ENCODE data around the gene RAD23A.
A peak's percentile ranks its signal among the peaks of the same experiment; 100 is the strongest.

RAD23A gene

DNA sequence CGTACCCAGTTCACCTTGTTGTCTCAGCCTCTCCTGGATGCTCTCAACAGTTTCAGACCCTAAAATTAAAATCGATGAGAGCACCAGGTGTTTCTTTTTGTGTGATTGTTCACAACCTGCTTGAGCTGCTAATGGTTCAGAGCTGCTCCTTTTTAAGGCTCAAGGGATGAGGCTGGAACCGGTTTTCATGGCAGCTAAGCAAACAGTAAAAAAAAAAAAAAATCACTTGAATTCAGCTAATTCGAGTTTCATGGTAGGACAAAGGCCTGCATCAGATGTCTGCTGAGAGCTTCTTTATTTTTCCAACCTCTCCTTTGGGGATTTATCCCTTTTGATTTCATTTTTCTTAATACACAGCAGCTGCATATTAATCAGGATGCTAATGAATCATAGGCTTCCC is 33.1 kb upstream of the RAD23A start:
- TF ChIP-seq NFIC (IDR thresholded peaks at IDR 0.05): no peak
- no peak for TF ChIP-seq EGR1 (IDR thresholded peaks at IDR 0.05)
- no peak for TF ChIP-seq CREB1 (IDR thresholded peaks at IDR 0.05; ENCODE audit: low read depth)
- no peak for TF ChIP-seq TCF12 (IDR thresholded peaks at IDR 0.05; ENCODE audit: low read depth)
- TF ChIP-seq CEBPB (IDR thresholded peaks at IDR 0.05): no peak
- TF ChIP-seq TEAD4 (IDR thresholded peaks at IDR 0.05): no peak
- TF ChIP-seq, protein P1, sequence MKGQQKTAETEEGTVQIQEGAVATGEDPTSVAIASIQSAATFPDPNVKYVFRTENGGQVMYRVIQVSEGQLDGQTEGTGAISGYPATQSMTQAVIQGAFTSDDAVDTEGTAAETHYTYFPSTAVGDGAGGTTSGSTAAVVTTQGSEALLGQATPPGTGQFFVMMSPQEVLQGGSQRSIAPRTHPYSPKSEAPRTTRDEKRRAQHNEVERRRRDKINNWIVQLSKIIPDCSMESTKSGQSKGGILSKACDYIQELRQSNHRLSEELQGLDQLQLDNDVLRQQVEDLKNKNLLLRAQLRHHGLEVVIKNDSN (IDR thresholded peaks at IDR 0.05): no peak
- no peak for TF ChIP-seq FOXM1 (IDR thresholded peaks at IDR 0.05; ENCODE audit: borderline replicate concordance, low read depth)
- TF ChIP-seq, protein P2, sequence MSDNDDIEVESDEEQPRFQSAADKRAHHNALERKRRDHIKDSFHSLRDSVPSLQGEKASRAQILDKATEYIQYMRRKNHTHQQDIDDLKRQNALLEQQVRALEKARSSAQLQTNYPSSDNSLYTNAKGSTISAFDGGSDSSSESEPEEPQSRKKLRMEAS (IDR thresholded peaks at IDR 0.05): no peak
- TF ChIP-seq, protein P3, sequence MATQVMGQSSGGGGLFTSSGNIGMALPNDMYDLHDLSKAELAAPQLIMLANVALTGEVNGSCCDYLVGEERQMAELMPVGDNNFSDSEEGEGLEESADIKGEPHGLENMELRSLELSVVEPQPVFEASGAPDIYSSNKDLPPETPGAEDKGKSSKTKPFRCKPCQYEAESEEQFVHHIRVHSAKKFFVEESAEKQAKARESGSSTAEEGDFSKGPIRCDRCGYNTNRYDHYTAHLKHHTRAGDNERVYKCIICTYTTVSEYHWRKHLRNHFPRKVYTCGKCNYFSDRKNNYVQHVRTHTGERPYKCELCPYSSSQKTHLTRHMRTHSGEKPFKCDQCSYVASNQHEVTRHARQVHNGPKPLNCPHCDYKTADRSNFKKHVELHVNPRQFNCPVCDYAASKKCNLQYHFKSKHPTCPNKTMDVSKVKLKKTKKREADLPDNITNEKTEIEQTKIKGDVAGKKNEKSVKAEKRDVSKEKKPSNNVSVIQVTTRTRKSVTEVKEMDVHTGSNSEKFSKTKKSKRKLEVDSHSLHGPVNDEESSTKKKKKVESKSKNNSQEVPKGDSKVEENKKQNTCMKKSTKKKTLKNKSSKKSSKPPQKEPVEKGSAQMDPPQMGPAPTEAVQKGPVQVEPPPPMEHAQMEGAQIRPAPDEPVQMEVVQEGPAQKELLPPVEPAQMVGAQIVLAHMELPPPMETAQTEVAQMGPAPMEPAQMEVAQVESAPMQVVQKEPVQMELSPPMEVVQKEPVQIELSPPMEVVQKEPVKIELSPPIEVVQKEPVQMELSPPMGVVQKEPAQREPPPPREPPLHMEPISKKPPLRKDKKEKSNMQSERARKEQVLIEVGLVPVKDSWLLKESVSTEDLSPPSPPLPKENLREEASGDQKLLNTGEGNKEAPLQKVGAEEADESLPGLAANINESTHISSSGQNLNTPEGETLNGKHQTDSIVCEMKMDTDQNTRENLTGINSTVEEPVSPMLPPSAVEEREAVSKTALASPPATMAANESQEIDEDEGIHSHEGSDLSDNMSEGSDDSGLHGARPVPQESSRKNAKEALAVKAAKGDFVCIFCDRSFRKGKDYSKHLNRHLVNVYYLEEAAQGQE (IDR thresholded peaks at IDR 0.05; ENCODE audit: low read depth): no peak
- no peak for TF ChIP-seq EP300 (IDR thresholded peaks at IDR 0.05; ENCODE audit: borderline replicate concordance)

DNA sequence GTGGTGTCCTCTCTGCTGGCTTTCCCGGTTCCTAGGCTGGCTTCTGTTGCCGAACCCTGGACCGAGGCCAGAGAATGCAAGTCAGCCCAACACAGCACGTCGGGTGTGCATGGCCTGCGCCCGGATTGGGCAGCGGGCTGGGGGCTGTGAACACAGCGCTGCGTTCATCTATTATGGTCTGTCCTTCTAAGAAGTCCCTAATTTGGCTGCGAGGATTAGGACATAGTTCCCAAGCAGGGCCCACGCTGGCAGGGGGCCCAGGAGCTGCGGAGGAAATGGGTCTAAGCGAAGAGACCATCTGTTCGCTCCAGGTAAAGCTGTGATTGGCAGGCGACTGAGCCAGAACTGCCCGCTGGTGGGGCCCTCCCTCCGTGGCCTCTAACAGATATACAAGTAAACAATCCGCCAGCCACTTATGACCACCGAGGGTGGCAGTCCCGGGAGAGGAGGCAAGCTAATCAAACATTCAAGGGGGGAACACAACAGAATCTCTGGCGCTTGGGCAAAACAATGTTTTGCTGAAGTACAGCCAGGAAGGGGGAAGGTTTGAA is 32.6 kb upstream of the RAD23A start:
- TF ChIP-seq, protein P2 (IDR thresholded peaks at IDR 0.05): no peak
- TF ChIP-seq TCF12 (IDR thresholded peaks at IDR 0.05; ENCODE audit: low read depth) (0 out of 2 replicates have a peak, but pooled peaks have one; percentile 37), EP300 (IDR thresholded peaks at IDR 0.05; ENCODE audit: borderline replicate concordance) (no peak), TAF1 (IDR thresholded peaks at IDR 0.05; ENCODE audit: low read depth) (peak; percentile 15; the same call in 1 of the 2 replicates), ZBTB7A (IDR thresholded peaks at IDR 0.05; ENCODE audit: low read depth) (0 out of 2 replicates have a peak, but pooled peaks have one; percentile 40), TEAD4 (IDR thresholded peaks at IDR 0.05) (peak; percentile 35), FOXM1 (IDR thresholded peaks at IDR 0.05; ENCODE audit: borderline replicate concordance, low read depth) (no peak), NFIC (IDR thresholded peaks at IDR 0.05) (peak; percentile 77)
- TF ChIP-seq, protein P1 (IDR thresholded peaks at IDR 0.05): no peak

DNA sequence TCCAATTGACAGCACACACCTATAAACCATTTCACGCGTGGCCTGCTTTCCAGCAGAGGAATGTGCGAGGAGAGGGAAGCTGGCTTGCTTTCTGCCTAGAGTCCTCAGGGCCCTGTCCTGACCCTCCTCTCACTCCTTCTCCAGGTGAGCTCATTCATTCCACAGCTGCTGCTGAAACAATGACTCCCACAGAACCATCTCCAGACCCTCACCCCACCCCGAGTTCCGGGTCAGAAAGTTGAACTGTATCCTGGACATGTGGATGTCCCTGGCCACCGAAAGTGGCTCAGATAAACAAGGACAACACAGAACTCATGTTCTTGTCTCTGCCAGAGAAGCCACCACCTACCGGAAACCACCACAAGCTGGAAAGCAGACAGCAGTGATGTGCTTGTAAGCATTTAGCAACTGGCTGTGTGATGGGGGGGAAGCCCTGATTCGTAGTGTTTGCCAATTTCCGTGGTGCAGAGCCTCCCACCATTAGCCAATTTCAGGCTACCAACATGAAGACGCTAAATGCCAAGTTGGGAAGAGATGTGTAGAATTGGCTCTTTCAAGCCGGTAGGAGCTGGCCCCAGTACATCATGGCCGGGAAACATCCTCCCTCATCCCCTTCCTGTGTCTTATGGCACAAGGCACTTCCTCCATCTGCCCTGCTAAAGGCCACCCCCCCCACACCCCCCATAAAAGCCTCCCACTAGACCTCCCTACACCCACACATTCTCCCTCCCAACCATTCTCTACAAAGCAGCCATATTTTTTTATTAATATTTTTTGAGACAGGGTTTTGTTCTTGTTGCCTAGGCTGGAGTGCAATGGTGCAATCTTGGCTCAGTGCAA is 31.6 kb upstream of the RAD23A start:
- TF ChIP-seq TAF1 (IDR thresholded peaks at IDR 0.05; ENCODE audit: low read depth): no peak
- no peak for TF ChIP-seq TEAD4 (IDR thresholded peaks at IDR 0.05)
- no peak for TF ChIP-seq TCF12 (IDR thresholded peaks at IDR 0.05; ENCODE audit: low read depth)
- TF ChIP-seq CEBPB (IDR thresholded peaks at IDR 0.05): no peak
- TF ChIP-seq YY1 (IDR thresholded peaks at IDR 0.05; ENCODE audit: low read depth): no peak
- no peak for TF ChIP-seq CREB1 (IDR thresholded peaks at IDR 0.05; ENCODE audit: low read depth)
- TF ChIP-seq, protein P3 (IDR thresholded peaks at IDR 0.05; ENCODE audit: low read depth): no peak
- TF ChIP-seq EGR1 (IDR thresholded peaks at IDR 0.05): no peak
- no peak for TF ChIP-seq EP300 (IDR thresholded peaks at IDR 0.05; ENCODE audit: borderline replicate concordance)
- TF ChIP-seq, protein P1 (IDR thresholded peaks at IDR 0.05): no peak
- TF ChIP-seq, protein P2 (IDR thresholded peaks at IDR 0.05): no peak
- no peak for TF ChIP-seq RAD21 (IDR thresholded peaks at IDR 0.05; ENCODE audit: low read depth)
- no peak for TF ChIP-seq ZBTB7A (IDR thresholded peaks at IDR 0.05; ENCODE audit: low read depth)
- no peak for TF ChIP-seq FOXM1 (IDR thresholded peaks at IDR 0.05; ENCODE audit: borderline replicate concordance, low read depth)
- TF ChIP-seq NFIC (IDR thresholded peaks at IDR 0.05): no peak

DNA sequence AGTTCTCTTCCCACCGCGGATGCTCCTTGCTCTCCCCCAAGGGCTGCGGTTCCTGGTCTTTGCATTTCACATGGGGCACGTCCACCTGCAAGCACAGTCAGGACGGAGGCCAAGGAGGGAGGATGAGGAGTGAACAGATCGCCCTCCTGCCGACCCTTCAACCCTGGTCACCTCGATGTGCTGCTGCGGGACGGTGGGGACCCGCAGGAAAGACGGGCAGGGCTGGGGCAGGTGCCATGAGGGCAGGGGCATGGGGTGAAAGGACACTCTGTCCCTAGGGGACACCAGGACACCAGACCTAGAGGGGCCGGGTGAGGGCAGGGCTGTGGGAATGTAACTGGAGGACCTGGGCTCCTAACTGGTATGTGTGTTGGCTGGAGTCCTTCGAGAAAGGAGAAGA is 27.4 kb upstream of the RAD23A start:
- TF ChIP-seq ZBTB7A (IDR thresholded peaks at IDR 0.05; ENCODE audit: low read depth) (no peak), CEBPB (IDR thresholded peaks at IDR 0.05) (no peak)

DNA sequence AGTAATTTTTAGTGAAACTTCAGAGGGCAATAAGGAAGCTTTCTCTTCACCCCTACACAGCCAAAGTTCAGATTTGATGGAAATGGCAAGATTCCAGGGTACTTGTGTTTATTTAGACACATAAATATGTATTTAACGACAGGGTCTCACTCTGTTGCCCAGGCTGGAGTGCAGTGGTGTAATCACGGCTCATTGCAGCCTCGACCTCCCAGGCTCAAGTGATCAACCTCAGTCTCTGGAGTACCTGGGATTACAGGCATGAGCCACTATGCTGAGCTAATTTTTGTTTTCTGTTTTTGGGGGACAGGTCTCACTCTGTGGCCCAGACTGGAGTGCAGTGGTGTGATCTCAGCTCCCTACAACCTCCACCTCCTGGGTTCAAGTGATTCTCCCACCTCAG is 24.6 kb upstream of the RAD23A start:
- TF ChIP-seq NFIC (IDR thresholded peaks at IDR 0.05): no peak
- no peak for TF ChIP-seq ZBTB7A (IDR thresholded peaks at IDR 0.05; ENCODE audit: low read depth)
- no peak for TF ChIP-seq TCF12 (IDR thresholded peaks at IDR 0.05; ENCODE audit: low read depth)
- TF ChIP-seq, protein P2 (IDR thresholded peaks at IDR 0.05): no peak
- TF ChIP-seq, protein P1 (IDR thresholded peaks at IDR 0.05): no peak
- no peak for TF ChIP-seq TAF1 (IDR thresholded peaks at IDR 0.05; ENCODE audit: low read depth)
- TF ChIP-seq TEAD4 (IDR thresholded peaks at IDR 0.05): no peak
- no peak for TF ChIP-seq FOXM1 (IDR thresholded peaks at IDR 0.05; ENCODE audit: borderline replicate concordance, low read depth)
- TF ChIP-seq, protein P3 (IDR thresholded peaks at IDR 0.05; ENCODE audit: low read depth): no peak
- no peak for TF ChIP-seq CEBPB (IDR thresholded peaks at IDR 0.05)
- TF ChIP-seq YY1 (IDR thresholded peaks at IDR 0.05; ENCODE audit: low read depth): no peak
